GM21423 (cell line): ENCODE measurements around the gene GRM7.

Experiments
- ATAC-seq: cut with Tn5 transposase; IDR thresholded peaks from one replicate; pipeline ENCODE4 v1.9.1; 2021; ENCODE audit warnings: mild to moderate bottlenecking, moderate library complexity; ENCODE audit not compliant: unreplicated experiment

The GRM7 gene

DNA sequence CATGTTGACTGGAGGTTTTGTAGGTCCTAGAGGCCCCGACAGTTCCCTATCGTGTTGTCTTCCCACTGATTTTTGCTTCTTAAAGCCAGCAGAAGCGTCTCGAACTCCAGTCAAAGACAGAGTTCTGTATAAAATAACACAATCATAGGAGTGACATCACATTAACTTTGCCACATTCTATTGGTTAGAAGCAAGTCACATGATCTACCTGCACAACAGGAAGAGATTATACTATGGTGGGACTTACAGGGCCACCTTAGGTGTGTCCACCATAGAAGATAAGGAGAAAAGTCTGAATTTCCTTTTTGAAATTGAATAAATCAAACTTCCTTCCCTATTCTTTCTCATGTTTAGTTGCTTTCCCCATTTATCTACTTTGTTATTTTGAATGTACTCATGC lies 365.5 kb downstream of the GRM7 start:
- ATAC-seq = no peak

DNA sequence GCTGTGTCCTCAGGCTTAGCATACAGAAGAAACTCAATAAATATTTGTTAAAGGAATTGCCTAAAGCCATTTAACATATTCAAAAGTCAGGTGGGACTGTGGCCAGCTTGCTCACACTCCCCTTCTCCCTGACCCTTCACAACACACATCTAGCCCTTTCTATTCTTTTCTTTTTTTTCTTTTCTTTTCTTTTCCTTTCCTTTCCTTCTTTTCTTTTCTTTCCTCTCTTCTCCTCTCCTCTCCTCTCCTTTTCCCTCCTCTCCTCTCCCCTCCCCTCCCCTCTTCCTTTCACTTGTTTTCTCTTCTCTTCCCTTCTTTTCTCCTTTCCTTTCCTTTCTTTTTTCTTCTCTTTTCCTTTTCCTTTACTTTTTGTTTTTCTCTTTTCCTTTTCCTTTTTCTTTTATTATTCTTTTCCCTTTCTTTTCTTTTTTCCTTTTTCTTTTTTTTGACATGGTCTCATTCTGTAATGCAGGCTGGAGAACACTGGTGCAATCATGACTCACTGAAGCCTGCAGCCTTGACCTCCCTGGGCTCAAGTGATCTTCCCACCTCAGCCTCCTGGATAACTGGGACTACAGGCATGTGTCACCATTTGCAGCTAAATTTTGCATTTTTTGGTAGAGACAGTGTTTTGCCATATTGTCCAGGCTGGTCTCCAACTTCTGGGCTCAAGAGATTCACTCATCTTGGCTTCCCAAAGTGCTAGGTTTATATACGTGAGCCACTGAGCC lies 377.8 kb downstream of the GRM7 start:
- no peak for ATAC-seq

DNA sequence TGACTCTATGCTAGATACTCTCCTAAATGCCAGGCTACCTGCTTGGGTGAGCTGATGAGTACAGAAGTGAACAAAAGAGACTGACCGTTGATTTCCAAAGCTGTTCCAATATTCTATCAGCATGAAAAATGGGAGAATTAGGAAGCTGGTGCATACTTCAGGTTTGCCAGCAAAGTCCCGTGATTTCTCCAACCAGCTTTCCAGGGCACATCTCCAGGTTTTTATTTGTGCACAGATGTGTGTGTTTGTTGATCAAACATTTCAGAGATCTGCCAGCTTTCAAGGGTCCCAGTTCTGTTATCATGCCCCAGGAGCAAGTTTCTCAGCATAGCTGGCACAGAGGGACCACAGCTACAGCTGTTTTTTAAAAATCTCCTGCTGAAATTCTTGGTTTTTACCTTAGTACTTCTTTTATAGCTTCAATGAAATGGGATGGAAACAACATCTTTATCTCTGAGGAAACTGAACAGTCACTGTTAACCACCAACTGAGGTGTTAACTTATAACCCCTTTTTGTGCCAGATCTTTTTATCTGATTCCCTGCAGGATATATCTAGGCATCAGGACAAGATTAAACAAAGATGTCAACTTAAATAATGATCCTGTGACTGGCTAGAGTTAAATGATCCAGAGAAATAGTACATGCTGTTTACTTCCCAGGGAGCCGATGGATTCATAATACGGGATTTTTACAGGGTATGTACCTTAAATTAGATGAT lies 380.8 kb downstream of the GRM7 start:
- ATAC-seq = no peak

DNA sequence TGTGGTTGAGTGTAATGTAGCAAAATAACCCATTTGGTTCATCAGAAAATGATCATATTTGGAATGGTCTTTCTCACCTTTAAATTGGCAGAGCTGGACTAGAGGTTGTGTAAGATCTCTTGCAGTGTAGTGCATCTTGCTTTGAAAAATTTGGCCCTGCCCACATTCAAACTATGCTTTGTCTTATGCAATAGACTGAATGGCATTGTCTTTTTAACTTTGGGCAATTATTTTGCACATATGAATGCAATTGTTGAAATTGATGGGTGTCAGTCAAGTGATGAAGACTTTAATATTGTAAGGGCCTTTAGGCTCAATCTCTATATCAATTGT lies 381.4 kb downstream of the GRM7 start:
- ATAC-seq = no peak

DNA sequence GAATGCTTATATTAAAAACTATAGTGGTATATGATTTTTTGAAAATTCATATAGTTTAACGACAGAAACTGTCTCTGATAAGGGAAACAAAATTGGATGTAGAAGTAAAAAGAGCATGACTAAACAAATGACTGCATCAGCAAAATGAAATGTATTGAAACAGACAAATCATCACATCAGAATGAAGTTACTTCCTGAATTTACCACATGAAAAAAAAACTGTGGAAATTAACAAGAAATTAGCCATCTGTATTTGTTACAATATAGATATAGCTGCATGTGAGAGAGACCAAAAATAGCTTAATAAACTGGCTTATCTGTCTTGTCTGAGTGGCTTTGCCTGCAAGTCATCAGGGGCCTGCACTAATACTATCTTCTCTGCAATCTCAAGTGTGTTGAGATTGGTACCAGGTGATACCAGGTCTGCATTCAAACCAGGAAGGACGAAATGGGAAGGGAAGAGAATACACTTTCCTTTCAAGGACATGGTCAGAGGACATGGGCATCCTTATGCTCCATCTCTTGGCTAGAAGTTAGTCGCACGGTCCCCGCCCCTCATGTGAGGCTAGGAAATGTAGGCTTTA lies 388.7 kb downstream of the GRM7 start:
- ATAC-seq = no peak

DNA sequence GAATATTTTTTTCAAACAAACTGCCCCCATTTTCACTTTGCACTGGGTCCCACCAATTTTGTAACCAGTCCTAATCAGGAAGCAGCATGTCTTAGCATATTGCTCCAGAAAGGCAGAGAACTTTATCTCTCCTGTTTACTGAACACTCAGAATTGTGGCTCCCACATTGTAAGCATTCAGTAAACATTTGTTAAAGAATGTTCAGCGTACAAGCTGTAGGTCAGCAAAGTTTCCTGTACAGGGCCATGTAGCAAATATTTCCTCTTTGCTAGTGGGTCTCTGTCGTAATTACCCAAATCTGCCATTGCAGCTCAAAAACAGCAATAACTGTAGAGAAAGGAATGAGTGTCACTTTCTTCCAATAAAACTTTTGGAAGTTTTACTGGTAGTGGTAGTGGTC lies 393.3 kb downstream of the GRM7 start:
- no peak for ATAC-seq

DNA sequence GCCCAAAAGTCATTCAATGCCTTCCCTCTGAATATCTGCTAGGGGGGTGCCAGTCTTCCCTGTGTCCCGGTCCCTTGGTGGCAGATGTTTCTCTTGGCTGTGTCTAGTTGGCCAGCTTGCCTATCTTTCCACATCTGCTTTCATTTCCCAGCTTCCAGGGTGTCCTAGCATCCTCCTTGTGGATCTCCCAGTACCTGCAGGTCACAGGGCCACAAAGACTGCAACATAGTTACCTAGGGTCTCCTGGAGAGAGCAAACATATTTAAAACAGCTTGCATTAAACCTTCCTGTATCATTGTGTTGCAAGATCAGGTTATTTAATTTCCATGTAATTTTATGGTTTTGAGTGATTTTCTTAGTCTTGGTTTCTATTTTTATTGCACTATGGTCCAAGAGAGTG lies 400.1 kb downstream of the GRM7 start:
- ATAC-seq = no peak

DNA sequence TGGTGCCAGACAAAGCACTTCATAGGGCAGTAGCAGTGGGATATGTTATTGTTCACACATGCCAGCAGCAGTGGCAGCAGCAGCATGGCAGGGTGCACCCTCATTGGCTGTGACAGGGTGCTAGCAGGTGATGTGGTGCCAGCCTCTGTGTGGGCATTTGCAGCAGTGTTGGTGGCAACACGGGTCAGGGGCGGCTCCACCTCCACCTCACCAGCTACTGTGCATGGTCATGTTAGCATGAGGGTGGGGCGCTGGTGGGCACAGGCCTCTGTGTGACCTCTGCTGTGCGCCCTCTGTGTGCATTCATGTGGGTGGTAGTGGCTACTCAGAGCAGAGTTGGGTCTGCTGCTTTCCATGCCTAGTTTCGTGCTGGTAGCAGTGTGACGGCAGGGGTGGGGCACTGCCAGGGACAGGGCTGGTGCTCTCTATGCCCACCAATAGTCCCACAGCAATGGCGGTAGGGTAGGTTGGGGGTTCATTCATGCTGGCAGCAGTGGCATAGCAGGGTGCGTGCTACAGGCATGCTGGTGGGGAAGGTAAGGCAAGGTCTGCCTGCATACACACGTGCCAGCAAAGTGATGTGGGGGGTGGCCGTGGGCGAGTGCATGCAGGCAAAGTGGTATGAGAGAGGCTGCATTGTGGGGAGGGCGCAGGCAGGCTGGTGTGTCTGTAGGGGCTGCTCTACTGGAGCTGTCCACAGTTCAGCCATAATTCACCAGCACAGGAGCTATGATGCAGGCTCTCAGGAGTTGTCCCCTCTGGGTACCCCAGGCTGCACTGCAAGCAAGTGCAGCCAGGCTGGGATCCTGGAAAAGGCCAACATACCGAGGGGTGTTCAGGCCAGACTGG lies 402.7 kb downstream of the GRM7 start:
- ATAC-seq = no peak

DNA sequence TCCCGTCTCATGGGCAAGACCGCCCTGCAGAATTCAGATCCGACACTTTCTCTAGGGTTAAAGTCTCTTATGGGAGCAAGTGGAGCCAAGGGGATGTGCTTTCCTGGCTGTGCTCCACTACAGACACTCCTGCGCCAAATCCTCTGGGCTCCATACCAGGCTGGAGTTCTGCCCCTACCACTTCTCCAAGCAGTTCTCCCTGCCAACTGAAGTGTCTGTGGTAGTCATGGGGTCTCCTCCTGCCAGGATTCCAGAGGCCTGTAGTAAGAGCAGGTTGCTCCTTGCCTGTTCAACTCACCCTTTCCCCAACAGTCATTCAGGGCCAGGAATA lies 403.2 kb downstream of the GRM7 start:
- no peak for ATAC-seq

DNA sequence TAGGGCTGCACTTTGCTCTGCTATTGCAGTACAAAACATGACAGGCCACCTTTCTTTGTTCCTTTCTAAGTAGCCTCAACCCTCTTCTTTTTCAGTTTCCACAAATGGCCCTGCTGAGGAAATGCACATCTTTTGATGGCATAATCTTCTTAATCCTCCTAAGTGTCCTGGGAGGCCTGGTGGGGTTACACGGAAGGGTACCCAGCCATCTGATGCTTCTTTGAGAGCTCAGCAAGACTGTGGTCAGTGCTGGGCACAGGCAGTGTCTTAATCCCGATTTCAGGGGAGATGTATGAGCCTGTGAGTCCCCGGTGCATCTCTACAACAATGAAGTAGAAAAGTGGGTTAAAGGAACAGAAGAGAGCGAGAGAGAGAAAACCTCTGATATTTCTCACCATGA lies 404.8 kb downstream of the GRM7 start:
- no peak for ATAC-seq

DNA sequence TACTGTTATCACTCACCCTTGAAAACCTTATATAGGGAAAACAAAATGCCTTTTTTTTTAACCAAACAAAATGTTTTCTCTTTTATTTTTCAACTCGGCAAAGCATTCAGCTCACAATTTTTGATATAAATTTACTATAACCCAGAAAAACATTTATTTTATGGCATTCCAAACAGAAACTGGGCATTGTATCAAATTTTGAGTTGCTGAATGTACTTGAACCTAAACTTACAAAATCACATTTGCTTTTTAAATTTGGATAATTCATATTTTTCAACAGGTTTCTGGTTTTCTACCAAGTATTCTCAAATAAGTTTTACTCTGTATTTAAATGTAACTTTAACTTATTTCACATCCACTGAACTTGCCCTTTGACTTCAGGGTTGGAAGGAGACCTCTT lies 405.6 kb downstream of the GRM7 start:
- ATAC-seq = no peak

DNA sequence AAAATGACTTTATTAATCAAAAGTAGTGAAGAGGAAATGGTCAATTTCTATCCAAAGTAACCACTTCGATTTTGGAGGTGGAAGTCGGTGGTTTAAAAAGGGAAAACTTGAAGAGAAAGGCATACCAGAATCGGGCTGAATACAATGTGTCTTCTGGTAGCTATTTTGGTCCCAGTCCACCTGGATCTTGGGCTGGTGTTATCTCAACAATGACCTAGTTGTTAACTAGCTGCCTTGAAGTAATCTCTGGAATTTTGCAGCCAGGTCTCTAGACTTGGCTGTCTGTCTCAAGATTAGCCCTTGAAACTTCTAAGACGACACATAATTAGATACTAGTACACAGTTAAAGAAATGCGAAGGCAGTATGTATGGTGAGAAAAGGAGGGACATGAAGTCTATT lies 409.8 kb downstream of the GRM7 start:
- ATAC-seq = no peak

DNA sequence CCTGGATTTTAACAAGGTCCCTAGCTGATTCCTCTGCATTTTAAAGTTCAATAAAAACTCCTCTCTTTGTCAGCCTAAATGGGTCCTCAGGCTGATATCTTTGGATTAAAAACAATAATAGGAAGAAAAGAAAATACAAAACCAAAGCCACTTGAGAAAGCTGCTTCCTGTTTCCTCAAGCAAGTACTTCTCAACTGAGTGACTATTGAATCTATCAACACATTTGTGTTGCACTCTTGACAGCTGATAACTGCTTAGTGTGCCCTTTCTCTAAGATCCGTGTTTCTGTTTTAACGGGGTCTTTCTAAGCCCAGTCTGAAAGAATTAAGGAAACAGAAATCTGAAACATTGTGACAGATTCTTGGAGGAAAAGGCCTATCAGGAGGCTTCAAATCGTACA lies 410.7 kb downstream of the GRM7 start:
- ATAC-seq = no peak

DNA sequence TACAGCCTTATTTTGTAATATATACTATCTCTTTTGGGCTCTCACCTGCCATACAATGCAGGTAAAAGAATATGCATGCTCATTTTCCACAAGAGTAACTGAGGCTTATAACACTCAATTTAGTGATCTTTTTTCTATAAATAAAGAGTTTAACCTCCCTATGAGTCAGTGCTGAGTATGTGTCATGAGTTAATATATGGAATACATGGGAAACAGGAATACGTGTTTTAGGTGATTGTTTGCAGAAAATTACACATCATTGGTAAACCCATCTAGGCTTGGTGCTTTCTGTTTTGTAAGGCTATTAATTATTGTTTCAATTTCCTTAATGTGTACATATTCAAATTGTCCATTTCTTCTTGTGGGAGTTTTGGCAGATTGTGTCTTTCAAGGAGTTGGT lies 411.3 kb downstream of the GRM7 start:
- no peak for ATAC-seq

DNA sequence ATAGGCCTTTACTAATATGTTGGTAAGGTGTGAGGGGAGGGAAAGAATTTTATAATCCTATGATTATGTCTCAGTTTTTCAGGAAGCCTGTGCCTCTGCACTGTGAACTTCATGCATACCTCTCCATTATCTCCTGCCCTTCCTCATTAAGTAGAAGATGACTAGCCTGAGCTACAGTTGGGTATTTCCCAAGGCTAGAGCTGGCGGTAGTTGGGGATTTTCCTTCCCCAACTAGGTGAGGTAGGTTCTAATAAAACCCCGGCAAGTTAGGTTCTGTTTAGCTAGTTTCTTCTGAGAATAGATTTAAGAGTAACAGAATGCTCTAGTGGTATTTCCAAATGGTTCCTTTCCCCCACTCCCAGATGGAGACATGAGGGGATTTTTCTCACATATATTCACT lies 414.5 kb downstream of the GRM7 start:
- peak; percentile 54 for ATAC-seq

DNA sequence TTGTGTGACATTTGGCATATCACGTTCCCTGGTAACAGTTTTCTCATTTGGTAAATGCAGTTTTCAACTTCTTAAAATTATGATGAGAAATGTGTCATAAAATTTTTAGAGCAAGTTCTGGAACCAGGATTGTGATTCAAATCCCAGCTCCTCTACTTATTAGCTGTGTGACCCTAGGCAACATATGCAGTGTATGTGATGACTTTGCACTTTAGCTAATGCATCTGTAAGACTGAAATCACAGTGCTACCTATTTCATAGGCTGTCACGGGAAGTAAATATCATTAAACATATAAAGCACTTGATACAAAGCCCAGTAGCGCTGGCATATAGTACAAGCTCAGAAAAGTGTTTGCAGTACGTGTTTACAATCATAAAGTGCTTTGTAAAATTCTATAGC lies 419.4 kb downstream of the GRM7 start:
- ATAC-seq = no peak

DNA sequence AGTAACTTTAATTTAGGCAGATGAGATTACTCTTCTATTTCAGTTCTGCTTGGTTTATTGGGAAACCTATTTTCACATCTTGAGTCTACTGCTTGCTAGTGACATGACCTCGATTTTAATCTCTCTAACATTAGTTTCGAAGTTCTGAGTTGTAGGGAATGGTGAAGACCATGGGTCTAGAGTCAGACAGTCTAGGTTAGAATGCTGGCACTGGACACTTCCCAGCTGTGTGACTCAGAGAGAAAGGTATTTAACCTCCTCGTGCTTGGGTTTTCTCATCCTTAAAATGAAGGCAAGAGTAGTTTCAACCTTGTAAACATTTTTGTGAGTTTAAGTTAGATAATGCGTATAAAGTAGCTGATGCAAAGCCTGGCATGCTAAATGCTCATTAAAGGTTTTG lies 422.1 kb downstream of the GRM7 start:
- no peak for ATAC-seq

DNA sequence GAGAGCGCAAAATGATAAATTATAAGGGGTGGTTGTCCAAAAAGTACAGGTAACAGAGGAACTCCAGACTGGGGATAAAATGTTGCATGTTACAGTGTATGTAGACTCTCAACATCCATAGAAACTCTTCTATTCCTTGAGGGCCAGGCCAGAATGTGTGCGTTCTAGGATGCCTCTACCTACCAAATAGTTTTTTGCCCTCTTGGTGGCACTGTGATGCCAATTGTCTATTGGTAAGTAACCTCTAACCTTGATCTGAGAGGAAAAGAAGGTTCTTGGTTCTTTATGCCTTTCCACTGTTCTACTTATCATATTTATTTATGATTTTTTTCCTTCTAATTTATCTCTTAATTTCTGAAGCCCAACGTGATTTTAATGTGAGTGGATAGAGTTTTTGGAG lies 424.6 kb downstream of the GRM7 start:
- no peak for ATAC-seq

DNA sequence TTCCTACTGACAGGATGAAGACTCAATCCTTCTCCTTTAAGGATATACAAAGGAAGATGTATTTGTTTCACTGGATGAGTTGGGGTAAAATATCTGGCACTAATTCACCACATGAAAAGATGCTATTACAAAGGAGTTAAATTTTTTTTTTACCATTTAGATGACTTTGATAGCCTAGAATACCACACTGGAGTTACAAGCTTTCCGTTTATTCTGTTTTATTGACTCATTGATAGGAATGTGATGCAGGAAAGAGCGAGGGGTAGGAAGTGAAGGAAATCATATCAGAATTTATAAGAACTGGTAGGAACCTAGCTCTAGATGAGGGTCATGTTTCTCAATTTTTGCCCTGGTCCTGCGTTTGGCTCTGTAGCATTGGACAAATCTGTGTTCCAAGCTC lies 427.2 kb downstream of the GRM7 start:
- no peak for ATAC-seq

DNA sequence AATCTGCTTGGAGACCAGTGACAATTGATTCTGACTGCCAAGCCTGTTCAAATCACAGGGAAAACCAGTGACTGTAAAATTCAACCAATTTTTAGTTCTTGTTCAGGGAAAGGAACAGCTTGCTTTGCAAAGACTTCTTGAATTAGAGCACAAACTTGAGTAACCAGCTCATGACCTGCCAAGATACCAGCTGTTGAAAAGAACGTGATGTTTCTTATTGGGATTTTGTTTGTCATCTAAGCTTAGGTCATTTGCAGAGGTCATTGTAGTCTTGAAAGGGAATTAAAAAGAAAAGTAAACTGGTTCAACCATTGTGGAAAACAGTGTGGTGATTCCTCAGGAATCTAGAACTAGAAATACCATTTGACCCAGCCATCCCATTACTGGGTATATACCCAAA lies 428.2 kb downstream of the GRM7 start:
- ATAC-seq = no peak

DNA sequence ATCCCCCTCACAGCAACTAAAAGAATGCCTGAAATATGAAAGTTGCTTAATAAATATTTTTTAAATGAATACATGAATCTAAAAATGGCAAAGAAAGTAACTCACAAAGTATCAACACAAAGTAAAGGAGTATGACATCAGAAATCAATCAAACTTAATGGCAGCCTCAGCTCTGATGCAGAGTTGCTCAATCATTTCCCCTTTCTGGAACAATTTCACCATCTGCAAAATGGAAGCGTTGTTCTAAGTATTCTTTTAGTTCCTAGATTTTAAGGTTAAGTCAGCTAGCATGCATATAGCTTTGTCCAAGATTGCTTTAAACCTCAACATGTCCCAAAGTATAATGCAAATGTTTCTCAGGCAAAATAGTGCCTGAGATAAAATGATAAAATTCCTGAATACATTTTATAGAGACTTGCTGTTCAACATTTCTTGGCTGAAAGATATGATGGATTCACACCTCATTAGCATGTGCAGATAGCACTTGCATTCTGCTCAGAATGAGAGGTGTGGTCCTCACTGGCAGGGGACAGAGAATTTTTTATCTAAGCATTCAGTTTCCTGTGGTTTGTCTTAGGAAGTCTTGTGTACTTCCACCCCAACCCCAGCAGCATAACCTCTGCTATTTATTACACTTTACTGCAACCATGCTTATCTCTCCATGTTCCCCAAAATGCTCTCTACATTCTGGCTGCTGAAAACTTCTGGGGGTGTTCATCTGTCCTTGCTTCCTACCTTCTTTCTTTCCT lies 429.3 kb downstream of the GRM7 start:
- ATAC-seq = no peak
